GM23338 (cell line): ENCODE measurements around the gene PSMD8. TPM values are rescaled to one million over a fixed set of nuclear protein-coding genes. Genes with fewer than 3 reads are reported as not detected.

Experiments
- ATAC-seq: fragments of 200-7000 bp; cut with Tn5 transposase; 3 replicates; pipeline ENCODE4 v1.9.1; 2020
- DNase-seq: peaks from one replicate; pipeline ENCODE4 v3.0.0-alpha.2; 2015; ENCODE audit warnings: low spot score
- H2AFZ ChIP-seq: fragments of 200-600 bp; sonication (generic); 2 replicates; pipeline ENCODE4 v1.8.0; 2016; ENCODE audit warnings: antibody characterized with exemption, mild to moderate bottlenecking, moderate library complexity
- H3F3A ChIP-seq: fragments of 200-600 bp; sonication (generic); replicated peaks from 2 replicates; pipeline ENCODE4 v1.8.0; 2017; ENCODE audit warnings: antibody characterized with exemption, mixed run types, low read depth
- H3K27ac ChIP-seq: fragments of 200-600 bp; sonication (generic); 2 replicates; pipeline ENCODE4 v1.6.1; 2016; ENCODE audit warnings: low read depth
- H3K27me3 ChIP-seq: fragments of 200-600 bp; sonication (generic); 2 replicates; pipeline ENCODE4 v1.8.0; 2016; ENCODE audit warnings: mild to moderate bottlenecking, mixed run types, moderate library complexity; ENCODE audit not compliant: insufficient read depth
- H3K36me3 ChIP-seq: fragments of 200-600 bp; sonication (generic); 2 replicates; pipeline ENCODE4 v1.8.0; 2016; ENCODE audit warnings: mild to moderate bottlenecking; ENCODE audit not compliant: insufficient read depth
- H3K4me1 ChIP-seq: fragments of 200-600 bp; sonication (generic); 2 replicates; pipeline ENCODE4 v1.8.0; 2016; ENCODE audit warnings: mild to moderate bottlenecking, moderate library complexity; ENCODE audit not compliant: insufficient read depth
- H3K4me2 ChIP-seq: fragments of 200-600 bp; sonication (generic); 2 replicates; pipeline ENCODE4 v1.7.1; 2017; ENCODE audit warnings: mixed run types
- H3K4me3 ChIP-seq: fragments of 200-600 bp; sonication (generic); 2 replicates; pipeline ENCODE4 v1.6.1; 2016; ENCODE audit warnings: mixed run types
- H3K79me2 ChIP-seq: fragments of 200-600 bp; sonication (generic); replicated peaks from 2 replicates; pipeline ENCODE4 v1.8.0; 2017; ENCODE audit warnings: mild to moderate bottlenecking; ENCODE audit not compliant: insufficient read depth
- H3K9me2 ChIP-seq: fragments of 200-600 bp; sonication (generic); 2 replicates; pipeline ENCODE4 v1.8.0; 2017; ENCODE audit not compliant: insufficient read depth
- H4K20me1 ChIP-seq: fragments of 200-600 bp; sonication (generic); replicated peaks from 2 replicates; pipeline ENCODE4 v1.8.0; 2017; ENCODE audit warnings: mild to moderate bottlenecking; ENCODE audit not compliant: insufficient read depth
- H3K27ac Mint-ChIP-seq: 2 replicates; pipeline ENCODE4 v1.8.0; 2020; ENCODE audit warnings: inconsistent platforms, mild to moderate bottlenecking, moderate library complexity, mixed read lengths
- H3K27me3 Mint-ChIP-seq: 3 replicates; pipeline ENCODE4 v1.8.0; 2022; ENCODE audit warnings: low read depth, mild to moderate bottlenecking, moderate library complexity, mixed read lengths, inconsistent platforms; ENCODE audit not compliant: insufficient read depth, poor library complexity
- H3K36me3 Mint-ChIP-seq: 3 replicates; pipeline ENCODE4 v1.8.0; 2021; ENCODE audit warnings: low read depth, mild to moderate bottlenecking, inconsistent platforms, moderate library complexity, mixed read lengths
- H3K4me1 Mint-ChIP-seq: 3 replicates; pipeline ENCODE4 v1.8.0; 2020; ENCODE audit warnings: mild to moderate bottlenecking, inconsistent platforms, mixed read lengths
- H3K4me3 Mint-ChIP-seq: 3 replicates; pipeline ENCODE4 v1.8.0; 2021; ENCODE audit warnings: moderate library complexity, mild to moderate bottlenecking, inconsistent platforms, mixed read lengths
- H3K9me3 Mint-ChIP-seq: 3 replicates; pipeline ENCODE4 v1.8.0; 2020; ENCODE audit warnings: moderate library complexity, mild to moderate bottlenecking, inconsistent platforms, mixed read lengths
- CREB1 ChIP-seq: fragments of 250-450 bp; sonication (Bioruptor Pico); IDR thresholded peaks from 2 replicates; pipeline ENCODE4 v1.5.0; 2020; ENCODE audit warnings: low read depth, mild to moderate bottlenecking, moderate library complexity
- EZH2 ChIP-seq: fragments of 200-600 bp; sonication (generic); IDR thresholded peaks from one replicate; pipeline ENCODE4 v1.8.0; 2017; ENCODE audit warnings: antibody characterized with exemption, mild to moderate bottlenecking, low read depth; ENCODE audit not compliant: unreplicated experiment
- JUNB ChIP-seq: IDR thresholded peaks from one replicate; pipeline ENCODE4 v1.6.1; 2016; ENCODE audit warnings: antibody characterized with exemption; ENCODE audit not compliant: unreplicated experiment
- NANOG ChIP-seq: IDR thresholded peaks from 2 replicates; pipeline ENCODE4 v1.6.1; 2016; ENCODE audit warnings: antibody characterized with exemption, borderline replicate concordance
- POLR2AphosphoS5 ChIP-seq: IDR thresholded peaks from 2 replicates; pipeline ENCODE4 v1.6.1; 2016; ENCODE audit warnings: antibody characterized with exemption, low read depth
- STAT1 ChIP-seq: IDR thresholded peaks from one replicate; pipeline ENCODE4 v1.6.1; 2016; ENCODE audit warnings: antibody characterized with exemption; ENCODE audit not compliant: unreplicated experiment
- ZNF331 ChIP-seq: fragments of 250-450 bp; sonication (Bioruptor Pico); IDR thresholded peaks from 2 replicates; pipeline ENCODE4 v1.5.0; 2020; ENCODE audit warnings: low read depth, mild to moderate bottlenecking, moderate library complexity
- polyA plus RNA-seq: library from polyadenylated mRNA; unstranded; fragments of >200 nt; fragmentation: Nextera tagmentation; extraction: Ambion mirVana; gene quantifications from 2 replicates; pipeline ENCODE4 v1.2.1, GENCODE V29; 2016
- total RNA-seq: library from RNA; depleted of rRNA; stranded (reverse); fragments of >200 nt; shearing (Covaris generic); gene quantifications from 2 replicates; pipeline ENCODE4 v1.2.3, GENCODE V29; 2014
- TF ChIP-seq, protein P1 (sequence below): fragments of 250-450 bp; sonication (Bioruptor Pico); IDR thresholded peaks from 2 replicates; pipeline ENCODE4 v1.5.0; 2020; ENCODE audit warnings: mild to moderate bottlenecking, moderate library complexity
- TF ChIP-seq, protein P2 (sequence below), 2 experiments: fragments of 200-600 bp in 1 of 2; sonication (generic) in 1 of 2; conservative IDR thresholded peaks; 2 replicates each; pipeline versions ENCODE4 v1.5.1 to v1.6.1; 2016 to 2017; ENCODE audit warnings: antibody characterized with exemption in 2 of 2, low read depth in 2 of 2, mild to moderate bottlenecking in 2 of 2, moderate library complexity in 1 of 2
- TF ChIP-seq, protein P3 (sequence below): IDR thresholded peaks from one replicate; pipeline ENCODE4 v1.6.1; 2018; ENCODE audit warnings: antibody characterized with exemption; ENCODE audit not compliant: unreplicated experiment

The PSMD8 gene
- total and polyA plus RNA-seq, 2 experiments from 2014 or later, result 129 to 241 TPM

DNA sequence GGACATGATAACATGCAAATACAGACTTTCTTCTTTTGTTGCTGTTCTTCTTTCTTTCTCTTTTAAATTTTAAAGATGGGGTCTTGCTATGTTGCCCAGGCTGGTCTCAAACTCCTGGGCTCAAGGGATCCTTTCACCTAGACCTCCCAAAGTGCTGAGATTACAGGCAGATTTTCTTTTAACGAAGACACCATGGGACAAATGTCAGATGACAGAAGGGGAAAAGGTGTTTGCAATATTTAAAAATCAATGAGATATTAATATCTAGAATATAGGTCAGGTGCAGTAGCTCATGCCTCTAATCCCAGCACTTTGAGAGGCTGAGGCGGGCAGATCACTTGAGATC, 55.4 kb downstream of the PSMD8 start (continued):
- TF ChIP-seq, protein P1, sequence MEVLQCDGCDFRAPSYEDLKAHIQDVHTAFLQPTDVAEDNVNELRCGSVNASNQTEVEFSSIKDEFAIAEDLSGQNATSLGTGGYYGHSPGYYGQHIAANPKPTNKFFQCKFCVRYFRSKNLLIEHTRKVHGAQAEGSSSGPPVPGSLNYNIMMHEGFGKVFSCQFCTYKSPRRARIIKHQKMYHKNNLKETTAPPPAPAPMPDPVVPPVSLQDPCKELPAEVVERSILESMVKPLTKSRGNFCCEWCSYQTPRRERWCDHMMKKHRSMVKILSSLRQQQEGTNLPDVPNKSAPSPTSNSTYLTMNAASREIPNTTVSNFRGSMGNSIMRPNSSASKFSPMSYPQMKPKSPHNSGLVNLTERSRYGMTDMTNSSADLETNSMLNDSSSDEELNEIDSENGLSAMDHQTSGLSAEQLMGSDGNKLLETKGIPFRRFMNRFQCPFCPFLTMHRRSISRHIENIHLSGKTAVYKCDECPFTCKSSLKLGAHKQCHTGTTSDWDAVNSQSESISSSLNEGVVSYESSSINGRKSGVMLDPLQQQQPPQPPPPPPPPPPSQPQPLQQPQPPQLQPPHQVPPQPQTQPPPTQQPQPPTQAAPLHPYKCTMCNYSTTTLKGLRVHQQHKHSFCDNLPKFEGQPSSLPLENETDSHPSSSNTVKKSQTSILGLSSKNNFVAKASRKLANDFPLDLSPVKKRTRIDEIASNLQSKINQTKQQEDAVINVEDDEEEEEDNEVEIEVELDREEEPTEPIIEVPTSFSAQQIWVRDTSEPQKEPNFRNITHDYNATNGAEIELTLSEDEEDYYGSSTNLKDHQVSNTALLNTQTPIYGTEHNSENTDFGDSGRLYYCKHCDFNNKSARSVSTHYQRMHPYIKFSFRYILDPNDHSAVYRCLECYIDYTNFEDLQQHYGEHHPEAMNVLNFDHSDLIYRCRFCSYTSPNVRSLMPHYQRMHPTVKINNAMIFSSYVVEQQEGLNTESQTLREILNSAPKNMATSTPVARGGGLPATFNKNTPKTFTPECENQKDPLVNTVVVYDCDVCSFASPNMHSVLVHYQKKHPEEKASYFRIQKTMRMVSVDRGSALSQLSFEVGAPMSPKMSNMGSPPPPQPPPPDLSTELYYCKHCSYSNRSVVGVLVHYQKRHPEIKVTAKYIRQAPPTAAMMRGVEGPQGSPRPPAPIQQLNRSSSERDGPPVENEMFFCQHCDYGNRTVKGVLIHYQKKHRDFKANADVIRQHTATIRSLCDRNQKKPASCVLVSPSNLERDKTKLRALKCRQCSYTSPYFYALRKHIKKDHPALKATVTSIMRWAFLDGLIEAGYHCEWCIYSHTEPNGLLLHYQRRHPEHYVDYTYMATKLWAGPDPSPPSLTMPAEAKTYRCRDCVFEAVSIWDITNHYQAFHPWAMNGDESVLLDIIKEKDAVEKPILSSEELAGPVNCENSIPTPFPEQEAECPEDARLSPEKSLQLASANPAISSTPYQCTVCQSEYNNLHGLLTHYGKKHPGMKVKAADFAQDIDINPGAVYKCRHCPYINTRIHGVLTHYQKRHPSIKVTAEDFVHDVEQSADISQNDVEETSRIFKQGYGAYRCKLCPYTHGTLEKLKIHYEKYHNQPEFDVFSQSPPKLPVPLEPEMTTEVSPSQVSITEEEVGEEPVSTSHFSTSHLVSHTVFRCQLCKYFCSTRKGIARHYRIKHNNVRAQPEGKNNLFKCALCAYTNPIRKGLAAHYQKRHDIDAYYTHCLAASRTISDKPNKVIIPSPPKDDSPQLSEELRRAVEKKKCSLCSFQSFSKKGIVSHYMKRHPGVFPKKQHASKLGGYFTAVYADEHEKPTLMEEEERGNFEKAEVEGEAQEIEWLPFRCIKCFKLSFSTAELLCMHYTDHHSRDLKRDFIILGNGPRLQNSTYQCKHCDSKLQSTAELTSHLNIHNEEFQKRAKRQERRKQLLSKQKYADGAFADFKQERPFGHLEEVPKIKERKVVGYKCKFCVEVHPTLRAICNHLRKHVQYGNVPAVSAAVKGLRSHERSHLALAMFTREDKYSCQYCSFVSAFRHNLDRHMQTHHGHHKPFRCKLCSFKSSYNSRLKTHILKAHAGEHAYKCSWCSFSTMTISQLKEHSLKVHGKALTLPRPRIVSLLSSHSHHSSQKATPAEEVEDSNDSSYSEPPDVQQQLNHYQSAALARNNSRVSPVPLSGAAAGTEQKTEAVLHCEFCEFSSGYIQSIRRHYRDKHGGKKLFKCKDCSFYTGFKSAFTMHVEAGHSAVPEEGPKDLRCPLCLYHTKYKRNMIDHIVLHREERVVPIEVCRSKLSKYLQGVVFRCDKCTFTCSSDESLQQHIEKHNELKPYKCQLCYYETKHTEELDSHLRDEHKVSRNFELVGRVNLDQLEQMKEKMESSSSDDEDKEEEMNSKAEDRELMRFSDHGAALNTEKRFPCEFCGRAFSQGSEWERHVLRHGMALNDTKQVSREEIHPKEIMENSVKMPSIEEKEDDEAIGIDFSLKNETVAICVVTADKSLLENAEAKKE (CRISPR knock-in tag), result no peak
- no peak for TF ChIP-seq JUNB
- TF ChIP-seq EZH2, result no peak
- no peak for TF ChIP-seq POLR2AphosphoS5
- no peak for TF ChIP-seq CREB1 (CRISPR knock-in tag)
- no peak for TF ChIP-seq ZNF331 (CRISPR knock-in tag)
- TF ChIP-seq, protein P2, sequence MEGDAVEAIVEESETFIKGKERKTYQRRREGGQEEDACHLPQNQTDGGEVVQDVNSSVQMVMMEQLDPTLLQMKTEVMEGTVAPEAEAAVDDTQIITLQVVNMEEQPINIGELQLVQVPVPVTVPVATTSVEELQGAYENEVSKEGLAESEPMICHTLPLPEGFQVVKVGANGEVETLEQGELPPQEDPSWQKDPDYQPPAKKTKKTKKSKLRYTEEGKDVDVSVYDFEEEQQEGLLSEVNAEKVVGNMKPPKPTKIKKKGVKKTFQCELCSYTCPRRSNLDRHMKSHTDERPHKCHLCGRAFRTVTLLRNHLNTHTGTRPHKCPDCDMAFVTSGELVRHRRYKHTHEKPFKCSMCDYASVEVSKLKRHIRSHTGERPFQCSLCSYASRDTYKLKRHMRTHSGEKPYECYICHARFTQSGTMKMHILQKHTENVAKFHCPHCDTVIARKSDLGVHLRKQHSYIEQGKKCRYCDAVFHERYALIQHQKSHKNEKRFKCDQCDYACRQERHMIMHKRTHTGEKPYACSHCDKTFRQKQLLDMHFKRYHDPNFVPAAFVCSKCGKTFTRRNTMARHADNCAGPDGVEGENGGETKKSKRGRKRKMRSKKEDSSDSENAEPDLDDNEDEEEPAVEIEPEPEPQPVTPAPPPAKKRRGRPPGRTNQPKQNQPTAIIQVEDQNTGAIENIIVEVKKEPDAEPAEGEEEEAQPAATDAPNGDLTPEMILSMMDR (conservative IDR thresholded peaks at IDR 0.05; ENCODE audit: low read depth in 2 of 2), result no peak
- TF ChIP-seq STAT1, result no peak

DNA sequence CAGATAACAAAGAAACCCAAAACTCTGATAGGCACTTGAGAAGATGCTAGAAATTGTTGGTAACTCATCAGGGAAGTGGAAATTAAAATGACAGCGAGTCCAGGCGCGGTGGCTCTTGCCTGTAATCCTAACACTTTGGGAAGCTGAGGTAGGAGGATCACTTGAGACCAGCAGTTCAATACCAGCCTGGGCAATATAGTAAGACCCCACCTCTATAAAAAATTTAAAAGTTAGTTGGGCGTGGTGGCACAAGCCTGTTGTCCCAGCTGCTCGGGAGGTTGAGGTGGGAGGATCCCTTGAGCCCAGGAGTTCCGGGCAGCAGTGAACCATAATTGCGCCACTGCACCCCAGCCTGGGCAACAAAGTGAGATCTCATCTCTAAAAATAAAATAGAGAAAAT, 56.6 kb downstream of the PSMD8 start:
- H3K4me1 Mint-ChIP-seq, result peaks cover 23% of the 10 kb centered on the region
- H4K20me1 ChIP-seq, result no peaks in the 10 kb centered on the region
- H3K27me3 ChIP-seq, result no peaks in the 10 kb centered on the region
- H3K9me2 ChIP-seq, result no peaks in the 10 kb centered on the region
- H3K36me3 ChIP-seq, result no peaks in the 10 kb centered on the region
- no peaks in the 10 kb centered on the region for H3K36me3 Mint-ChIP-seq
- ATAC-seq, result no peak
- no peak overlapping the region for H3K4me3 Mint-ChIP-seq
- no peak for DNase-seq
- H3K27me3 Mint-ChIP-seq, result peaks cover 17% of the 10 kb centered on the region
- no peak overlapping the region for H3K27ac ChIP-seq
- no peak overlapping the region for H3K27ac Mint-ChIP-seq
- no peaks in the 10 kb centered on the region for H3K9me3 Mint-ChIP-seq
- no peak overlapping the region for H3K4me3 ChIP-seq
- peaks cover 23% of the 10 kb centered on the region for H3F3A ChIP-seq
- H3K79me2 ChIP-seq, result peaks cover 12% of the 10 kb centered on the region
- peaks cover 35% of the 10 kb centered on the region for H3K4me1 ChIP-seq
- H2AFZ ChIP-seq, result no peak overlapping the region; the same call in 1 of the 2 replicates
- H3K4me2 ChIP-seq, result peak overlapping the region; percentile 55; the same call in 1 of the 2 replicates
- TF ChIP-seq NANOG (no peak), STAT1 (no peak), EZH2 (no peak)
- TF ChIP-seq, protein P3, sequence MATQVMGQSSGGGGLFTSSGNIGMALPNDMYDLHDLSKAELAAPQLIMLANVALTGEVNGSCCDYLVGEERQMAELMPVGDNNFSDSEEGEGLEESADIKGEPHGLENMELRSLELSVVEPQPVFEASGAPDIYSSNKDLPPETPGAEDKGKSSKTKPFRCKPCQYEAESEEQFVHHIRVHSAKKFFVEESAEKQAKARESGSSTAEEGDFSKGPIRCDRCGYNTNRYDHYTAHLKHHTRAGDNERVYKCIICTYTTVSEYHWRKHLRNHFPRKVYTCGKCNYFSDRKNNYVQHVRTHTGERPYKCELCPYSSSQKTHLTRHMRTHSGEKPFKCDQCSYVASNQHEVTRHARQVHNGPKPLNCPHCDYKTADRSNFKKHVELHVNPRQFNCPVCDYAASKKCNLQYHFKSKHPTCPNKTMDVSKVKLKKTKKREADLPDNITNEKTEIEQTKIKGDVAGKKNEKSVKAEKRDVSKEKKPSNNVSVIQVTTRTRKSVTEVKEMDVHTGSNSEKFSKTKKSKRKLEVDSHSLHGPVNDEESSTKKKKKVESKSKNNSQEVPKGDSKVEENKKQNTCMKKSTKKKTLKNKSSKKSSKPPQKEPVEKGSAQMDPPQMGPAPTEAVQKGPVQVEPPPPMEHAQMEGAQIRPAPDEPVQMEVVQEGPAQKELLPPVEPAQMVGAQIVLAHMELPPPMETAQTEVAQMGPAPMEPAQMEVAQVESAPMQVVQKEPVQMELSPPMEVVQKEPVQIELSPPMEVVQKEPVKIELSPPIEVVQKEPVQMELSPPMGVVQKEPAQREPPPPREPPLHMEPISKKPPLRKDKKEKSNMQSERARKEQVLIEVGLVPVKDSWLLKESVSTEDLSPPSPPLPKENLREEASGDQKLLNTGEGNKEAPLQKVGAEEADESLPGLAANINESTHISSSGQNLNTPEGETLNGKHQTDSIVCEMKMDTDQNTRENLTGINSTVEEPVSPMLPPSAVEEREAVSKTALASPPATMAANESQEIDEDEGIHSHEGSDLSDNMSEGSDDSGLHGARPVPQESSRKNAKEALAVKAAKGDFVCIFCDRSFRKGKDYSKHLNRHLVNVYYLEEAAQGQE, result no peak
- TF ChIP-seq, protein P2 (conservative IDR thresholded peaks at IDR 0.05; ENCODE audit: low read depth in 2 of 2), result no peak
